H1 (cell line): ENCODE measurements around the gene ILF3. TPM values are rescaled to one million over a fixed set of nuclear protein-coding genes. Genes with fewer than 3 reads are reported as not detected.

Experiments
- CHD1 ChIP-seq: IDR thresholded peaks from 2 replicates; pipeline ENCODE4 v1.6.1; 2012; ENCODE audit warnings: low read depth, low read length, improper control_type of control experiment
- CTBP2 ChIP-seq: IDR thresholded peaks from 2 replicates; pipeline ENCODE4 v1.7.0; 2011; ENCODE audit warnings: borderline replicate concordance, mild to moderate bottlenecking, moderate library complexity, mixed read lengths, low read length; ENCODE audit not compliant: insufficient read depth, insufficient read length
- CTCF ChIP-seq, 3 experiments: IDR thresholded peaks; 1 replicate in 2 of 3; 2 replicates in 1 of 3; pipeline versions ENCODE4 v1.5.1 to v1.6.1; 2011; ENCODE audit warnings: low read length in 3 of 3, mild to moderate bottlenecking in 3 of 3, inconsistent platforms in 2 of 3, low read depth in 1 of 3, moderate library complexity in 1 of 3; ENCODE audit not compliant: insufficient read depth in 1 of 3; ENCODE audit errors: control extremely low read depth in 1 of 3
- HDAC6 ChIP-seq: IDR thresholded peaks from one replicate; pipeline ENCODE4 v1.7.1; 2012; ENCODE audit warnings: low read depth, mild to moderate bottlenecking, inconsistent platforms, low read length, moderate library complexity
- KDM1A ChIP-seq: fragments of 200-600, 300-600 bp; sonication (generic); IDR thresholded peaks from 2 replicates; pipeline ENCODE4 v1.7.1; 2016; ENCODE audit warnings: mild to moderate bottlenecking, low read length, borderline replicate concordance
- MAX ChIP-seq: IDR thresholded peaks from 2 replicates; pipeline ENCODE4 v1.6.1; 2012; ENCODE audit warnings: inconsistent platforms
- TEAD4 ChIP-seq: IDR thresholded peaks from 2 replicates; pipeline ENCODE4 v1.6.1; 2012; ENCODE audit warnings: low read depth, low read length, inconsistent platforms, mixed read lengths
- polyA plus RNA-seq, 7 experiments: library from polyadenylated mRNA; depleted of rRNA in 3 of 7; stranded (reverse) in 5 of 7; unstranded in 2 of 7; fragments of >200 nt in 5 of 7; fragments of 200-250 nt in 2 of 7; gene quantifications; 1 replicate in 5 of 7; 2 replicates in 1 of 7; 4 replicates in 1 of 7; pipeline versions ENCODE4 v1.2.1 to v1.2.3, GENCODE V29; 2011 to 2013; ENCODE audit warnings: missing spikeins in 2 of 7, mixed read lengths in 2 of 7
- total RNA-seq: library from RNA; stranded (reverse); fragmentation: NEBNext Ultra II Directional; extraction: Animal tissue kit (Norgen Biotek cat#: 25700); gene quantifications from 2 replicates; pipeline ENCODE4 v1.2.1, GENCODE V29; 2021

The ILF3 gene
- total and polyA plus RNA-seq, 2 of the 8 experiments (the other 6 are each of a cell fraction or from before 2014, with no cell fraction given): 291 to 695 TPM

- TF ChIP-seq CTBP2 (no peak), MAX (no peak), CHD1 (no peak), TEAD4 (no peak), KDM1A (no peak), HDAC6 (no peak), CTCF (IDR thresholded peaks at IDR 0.05; ENCODE audit: control extremely low read depth in 1 of 3, insufficient read depth in 1 of 3, low read depth in 1 of 3, low read length in 3 of 3) (no peak)
Observed at GRCh38 chr19:10636304-10636972, 17.7 kb upstream of the ILF3 start (continued).
